H9 (cell line): ENCODE results near the gene PDCD7. TPM values are rescaled to one million over a fixed set of nuclear protein-coding genes. Genes with fewer than 3 reads are reported as not detected.

Source experiments
- DNase-seq: peaks from one replicate; pipeline ENCODE4 v3.0.0-alpha.2; 2017
- H2AFZ ChIP-seq: one replicate; pipeline ENCODE4 v1.6.1; 2013; ENCODE audit warnings: mild to moderate bottlenecking, low read length, control low read depth, moderate library complexity
- H2AK5ac ChIP-seq: 2 replicates; pipeline ENCODE4 v1.6.1; 2013; ENCODE audit warnings: low read length, control low read depth, mixed read lengths; ENCODE audit not compliant: insufficient read length
- H2BK120ac ChIP-seq: one replicate; pipeline ENCODE4 v1.6.1; 2013; ENCODE audit warnings: low read depth, mild to moderate bottlenecking, low read length, control low read depth, inconsistent platforms; ENCODE audit not compliant: poor library complexity, severe bottlenecking
- H2BK12ac ChIP-seq: 2 replicates; pipeline ENCODE4 v1.6.1; 2013; ENCODE audit warnings: low read length, control low read depth, mixed read lengths, low read depth; ENCODE audit not compliant: insufficient read length
- H2BK15ac ChIP-seq: 2 replicates; pipeline ENCODE4 v1.6.1; 2013; ENCODE audit warnings: low read depth, low read length, control low read depth
- H2BK20ac ChIP-seq: one replicate; pipeline ENCODE4 v1.6.1; 2013; ENCODE audit warnings: low read depth, mild to moderate bottlenecking, low read length, control low read depth, inconsistent platforms; ENCODE audit not compliant: poor library complexity, severe bottlenecking
- H2BK5ac ChIP-seq: 2 replicates; pipeline ENCODE4 v1.6.1; 2013; ENCODE audit warnings: low read length, control low read depth, mixed read lengths; ENCODE audit not compliant: insufficient read length
- H3K14ac ChIP-seq: 2 replicates; pipeline ENCODE4 v1.6.1; 2013; ENCODE audit warnings: low read length, control low read depth; ENCODE audit not compliant: insufficient read depth
- H3K18ac ChIP-seq: 2 replicates; pipeline ENCODE4 v1.6.1; 2013; ENCODE audit warnings: low read depth, mild to moderate bottlenecking, mixed read lengths, low read length, control low read depth; ENCODE audit not compliant: insufficient read length
- H3K23ac ChIP-seq: 2 replicates; pipeline ENCODE4 v1.6.1; 2013; ENCODE audit warnings: low read length, control low read depth, mixed read lengths, low read depth; ENCODE audit not compliant: insufficient read length
- H3K23me2 ChIP-seq: 2 replicates; pipeline ENCODE4 v1.6.1; 2013; ENCODE audit warnings: low read depth, mild to moderate bottlenecking, mixed read lengths, low read length, control low read depth; ENCODE audit not compliant: insufficient read length, poor library complexity, severe bottlenecking
- H3K27ac ChIP-seq: 2 replicates; pipeline ENCODE4 v1.5.1; 2013; ENCODE audit warnings: low read length, control low read depth, mixed read lengths, low read depth; ENCODE audit not compliant: insufficient read length
- H3K27me3 ChIP-seq: 2 replicates; pipeline ENCODE4 v1.6.1; 2013; ENCODE audit warnings: low read length, control low read depth, inconsistent platforms; ENCODE audit not compliant: insufficient read depth
- H3K4ac ChIP-seq: 2 replicates; pipeline ENCODE4 v1.6.1; 2013; ENCODE audit warnings: low read depth, mild to moderate bottlenecking, control low read depth, inconsistent platforms, low read length, moderate library complexity
- H3K4me1 ChIP-seq: 2 replicates; pipeline ENCODE4 v1.6.1; 2013; ENCODE audit warnings: low read length, control low read depth, inconsistent platforms; ENCODE audit not compliant: insufficient read depth
- H3K4me2 ChIP-seq: 2 replicates; pipeline ENCODE4 v1.6.1; 2013; ENCODE audit warnings: low read length, control low read depth, mixed read lengths; ENCODE audit not compliant: insufficient read length, insufficient read depth
- H3K56ac ChIP-seq: 2 replicates; pipeline ENCODE4 v1.6.1; 2013; ENCODE audit warnings: low read depth, mild to moderate bottlenecking, mixed read lengths, low read length, control low read depth; ENCODE audit not compliant: insufficient read length
- H3K79me1 ChIP-seq: 2 replicates; pipeline ENCODE4 v1.6.1; 2013; ENCODE audit warnings: low read depth, mild to moderate bottlenecking, moderate library complexity, low read length, control low read depth, inconsistent platforms; ENCODE audit not compliant: insufficient read depth, poor library complexity, severe bottlenecking
- H3K79me2 ChIP-seq: 2 replicates; pipeline ENCODE4 v1.6.1; 2013; ENCODE audit warnings: low read length, control low read depth, inconsistent platforms; ENCODE audit not compliant: insufficient read depth
- H3K9ac ChIP-seq: 2 replicates; pipeline ENCODE4 v1.6.1; 2013; ENCODE audit warnings: low read length, control low read depth, mixed read lengths; ENCODE audit not compliant: insufficient read length; ENCODE audit errors: extremely low read depth
- H3K9me3 ChIP-seq: one replicate; pipeline ENCODE4 v1.6.1; 2013; ENCODE audit warnings: low read depth, low read length, inconsistent platforms; ENCODE audit not compliant: control insufficient read depth
- H3T11ph ChIP-seq: one replicate; pipeline ENCODE4 v1.6.1; 2013; ENCODE audit warnings: mild to moderate bottlenecking, low read length, control low read depth, inconsistent platforms
- H4K20me1 ChIP-seq: one replicate; pipeline ENCODE4 v1.6.1; 2013; ENCODE audit not compliant: control insufficient read depth, insufficient read length, insufficient read depth
- H4K5ac ChIP-seq: 2 replicates; pipeline ENCODE4 v1.6.1; 2013; ENCODE audit warnings: low read depth, mild to moderate bottlenecking, mixed read lengths, low read length, control low read depth; ENCODE audit not compliant: insufficient read length
- H4K8ac ChIP-seq: replicated peaks from 2 replicates; pipeline ENCODE4 v1.6.1; 2013; ENCODE audit warnings: low read length, control low read depth, mixed read lengths, low read depth; ENCODE audit not compliant: insufficient read length
- H4K91ac ChIP-seq: 2 replicates; pipeline ENCODE4 v1.6.1; 2013; ENCODE audit warnings: low read depth, mild to moderate bottlenecking, moderate library complexity, mixed read lengths, low read length, control low read depth; ENCODE audit not compliant: insufficient read length
- H3K27ac Mint-ChIP-seq, 3 experiments: 2 replicates in 2 of 3; 3 replicates in 1 of 3; pipeline ENCODE4 v1.8.0; 2020 to 2021; ENCODE audit warnings: mixed read lengths in 3 of 3, mild to moderate bottlenecking in 1 of 3, moderate library complexity in 1 of 3
- H3K27me3 Mint-ChIP-seq: 2 replicates; pipeline ENCODE4 v1.8.0; 2021; ENCODE audit warnings: low read depth, mild to moderate bottlenecking, moderate library complexity, mixed read lengths
- H3K36me3 Mint-ChIP-seq, 3 experiments: 2 replicates in 2 of 3; 3 replicates in 1 of 3; pipeline ENCODE4 v1.8.0; 2020 to 2021; ENCODE audit warnings: low read depth in 3 of 3, mixed read lengths in 3 of 3; ENCODE audit not compliant: insufficient read depth in 1 of 3
- H3K4me1 Mint-ChIP-seq, 2 experiments: 2 replicates each; pipeline ENCODE4 v1.8.0; 2020; ENCODE audit warnings: mixed read lengths in 2 of 2
- H3K4me3 Mint-ChIP-seq, 2 experiments: 2 replicates in 1 of 2; 3 replicates in 1 of 2; pipeline ENCODE4 v1.8.0; 2020 to 2021; ENCODE audit warnings: mild to moderate bottlenecking in 2 of 2, mixed read lengths in 2 of 2, moderate library complexity in 1 of 2
- H3K9me3 Mint-ChIP-seq, 2 experiments: 2 replicates in 1 of 2; 3 replicates in 1 of 2; pipeline ENCODE4 v1.8.0; 2020; ENCODE audit warnings: mild to moderate bottlenecking in 2 of 2, mixed read lengths in 2 of 2, moderate library complexity in 1 of 2
- WGBS: extraction: QIAGEN DNeasy Blood & Tissue Kit; methylation state at CpG from one replicate; pipeline ENCODE4 v1.1.7; 2013; ENCODE audit warnings: missing lambda C conversion rate, low lambda C conversion rate, mixed read lengths; ENCODE audit not compliant: insufficient read length; ENCODE audit errors: extremely low coverage; 5-methylcytosine and 5-hydroxymethylcytosine counted together
- total RNA-seq: library from RNA; stranded (reverse); gene quantifications from 2 replicates; pipeline ENCODE4 v1.2.1, GENCODE V29; 2021
- TF ChIP-seq, protein P1 (sequence below): fragments of 200-600 bp; sonication (generic); conservative IDR thresholded peaks from 3 replicates; pipeline ENCODE4 v1.8.0; 2021; ENCODE audit warnings: antibody characterized with exemption, mild to moderate bottlenecking

PDCD7 gene
- total RNA-seq, 1 experiment from 2014 or later, result 35.2 TPM

DNA sequence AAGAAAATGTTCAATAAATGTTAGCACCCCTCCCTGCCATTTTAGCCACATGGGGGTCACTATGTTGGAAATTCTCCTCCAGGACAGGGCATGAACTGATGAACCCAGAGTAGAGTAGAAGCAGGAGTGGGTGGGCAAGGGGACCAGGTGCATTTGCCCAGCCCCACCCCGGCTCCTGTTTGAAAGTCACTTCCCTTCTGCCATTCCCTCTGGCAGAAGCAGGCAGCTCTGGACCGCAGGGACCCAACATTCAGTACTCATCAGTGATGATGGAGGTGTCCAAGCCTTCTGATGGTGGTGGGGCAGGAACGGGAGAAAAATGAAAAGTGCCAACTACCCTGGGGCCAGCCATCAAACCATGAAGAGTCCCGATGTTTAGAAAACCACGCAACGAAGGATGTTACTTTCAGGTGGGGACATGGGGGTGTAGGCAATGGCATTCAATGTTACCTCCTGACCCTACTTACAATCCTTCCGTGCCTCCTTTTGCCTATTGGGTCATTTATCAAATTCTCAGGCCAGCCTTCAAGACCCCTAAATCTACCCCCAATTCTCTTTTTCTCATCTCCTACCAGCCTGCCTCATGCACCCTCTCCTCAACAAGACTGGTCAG, 35.9 kb downstream of the PDCD7 start:
- H2BK15ac ChIP-seq, result no peak overlapping the region
- no peaks in the 10 kb centered on the region; the same call in 1 of the 2 replicates for H3K27me3 Mint-ChIP-seq
- H3K4me1 Mint-ChIP-seq, result peaks cover 4% of the 10 kb centered on the region in 2 experiments; a peak in 3 of 4 replicates
- H3K4me2 ChIP-seq, result no peak overlapping the region
- H3K23ac ChIP-seq, result no peak overlapping the region
- no peak overlapping the region for H2BK5ac ChIP-seq
- no peak overlapping the region for H2BK120ac ChIP-seq
- H3K4ac ChIP-seq, result no peak overlapping the region
- no peak overlapping the region for H4K5ac ChIP-seq
- no peak overlapping the region for H3K4me3 Mint-ChIP-seq
- no peak overlapping the region for H4K91ac ChIP-seq
- DNase-seq, result no peak
- no peak overlapping the region for H4K8ac ChIP-seq
- H3T11ph ChIP-seq, result no peak overlapping the region
- no peak overlapping the region for H2AFZ ChIP-seq
- peaks cover 0 to 18% (median 8%) of the 10 kb centered on the region in 3 experiments; a peak in 6 of 7 replicates for H3K36me3 Mint-ChIP-seq
- H2BK12ac ChIP-seq, result no peak overlapping the region
- no peak overlapping the region for H2BK20ac ChIP-seq
- no peak overlapping the region for H3K9ac ChIP-seq
- no peaks in the 10 kb centered on the region for H3K27me3 ChIP-seq
- TF ChIP-seq, protein P1, sequence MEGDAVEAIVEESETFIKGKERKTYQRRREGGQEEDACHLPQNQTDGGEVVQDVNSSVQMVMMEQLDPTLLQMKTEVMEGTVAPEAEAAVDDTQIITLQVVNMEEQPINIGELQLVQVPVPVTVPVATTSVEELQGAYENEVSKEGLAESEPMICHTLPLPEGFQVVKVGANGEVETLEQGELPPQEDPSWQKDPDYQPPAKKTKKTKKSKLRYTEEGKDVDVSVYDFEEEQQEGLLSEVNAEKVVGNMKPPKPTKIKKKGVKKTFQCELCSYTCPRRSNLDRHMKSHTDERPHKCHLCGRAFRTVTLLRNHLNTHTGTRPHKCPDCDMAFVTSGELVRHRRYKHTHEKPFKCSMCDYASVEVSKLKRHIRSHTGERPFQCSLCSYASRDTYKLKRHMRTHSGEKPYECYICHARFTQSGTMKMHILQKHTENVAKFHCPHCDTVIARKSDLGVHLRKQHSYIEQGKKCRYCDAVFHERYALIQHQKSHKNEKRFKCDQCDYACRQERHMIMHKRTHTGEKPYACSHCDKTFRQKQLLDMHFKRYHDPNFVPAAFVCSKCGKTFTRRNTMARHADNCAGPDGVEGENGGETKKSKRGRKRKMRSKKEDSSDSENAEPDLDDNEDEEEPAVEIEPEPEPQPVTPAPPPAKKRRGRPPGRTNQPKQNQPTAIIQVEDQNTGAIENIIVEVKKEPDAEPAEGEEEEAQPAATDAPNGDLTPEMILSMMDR, result no peak
- no peak overlapping the region for H3K14ac ChIP-seq
- H3K4me1 ChIP-seq, result no peaks in the 10 kb centered on the region
- no peak overlapping the region for H3K27ac Mint-ChIP-seq
- H3K79me1 ChIP-seq, result no peaks in the 10 kb centered on the region
- H4K20me1 ChIP-seq, result no peaks in the 10 kb centered on the region
- peaks cover 3% of the 10 kb centered on the region for H3K23me2 ChIP-seq
- H3K27ac ChIP-seq, result no peak overlapping the region
- H3K9me3 Mint-ChIP-seq, result no peaks in the 10 kb centered on the region
- no CpG with 5 or more reads among the region's 7 CpGs for WGBS
- H3K56ac ChIP-seq, result no peak overlapping the region
- H3K79me2 ChIP-seq, result no peaks in the 10 kb centered on the region
- no peak overlapping the region for H2AK5ac ChIP-seq
- no peaks in the 10 kb centered on the region for H3K9me3 ChIP-seq
- H3K18ac ChIP-seq, result no peak overlapping the region
